Stomach smooth muscle (tissue), 2 donors: ENCODE measurements around the gene SEMA6A.

Experiments used
- H3K27ac ChIP-seq: one replicate; pipeline ENCODE4 v1.7.0; 2013; ENCODE audit warnings: mild to moderate bottlenecking, low read length, inconsistent platforms
- H3K27me3 ChIP-seq, 2 donors: one replicate each; pipeline ENCODE4 v1.7.0; 2013; ENCODE audit warnings: low read length in 2 of 2; ENCODE audit not compliant: insufficient read depth in 2 of 2, control insufficient read depth in 1 of 2
- H3K36me3 ChIP-seq, 2 donors: one replicate each; pipeline ENCODE4 v1.7.0; 2013; ENCODE audit warnings: low read length in 2 of 2; ENCODE audit not compliant: control insufficient read depth in 2 of 2, insufficient read depth in 2 of 2
- H3K4me1 ChIP-seq: one replicate; pipeline ENCODE4 v1.7.0; 2013; ENCODE audit warnings: low read length; ENCODE audit not compliant: control insufficient read depth, insufficient read depth
- H3K4me3 ChIP-seq, 2 donors: one replicate each; pipeline ENCODE4 v1.7.0; 2013; ENCODE audit warnings: low read length in 2 of 2
- H3K9ac ChIP-seq, 2 donors: one replicate each; pipeline ENCODE4 v1.7.0; 2013; ENCODE audit warnings: low read length in 2 of 2, mild to moderate bottlenecking in 1 of 2
- H3K9me3 ChIP-seq, 2 donors: one replicate each; pipeline ENCODE4 v1.7.0; 2013; ENCODE audit warnings: low read length in 2 of 2; ENCODE audit not compliant: control insufficient read depth in 2 of 2
- donor health status: healthy.
- donor health status: Pancreatic carcinoma.

Gene SEMA6A

GRCh38 chr5:116574367-116575325, at the start of gene SEMA6A:
Gene SEMA6A, minus strand, starts transcription at chr5:116574823. Its CDS starts 69,879 bp downstream, at chr5:116504944.
- Histone ChIP-seq H3K27me3 (no peaks in the 10 kb centered on the region), H3K27ac (peak within 1 kb of the TSS; percentile 78), H3K9me3 (no peaks in the 10 kb centered on the region), H3K4me3 (peak within 1 kb of the TSS; percentile 83 to 97), H3K4me1 (peaks cover 19% of the 10 kb centered on the region), H3K9ac (peak within 1 kb of the TSS; percentile 67 to 75), H3K36me3 (no peaks in the 10 kb centered on the region)

DNA sequence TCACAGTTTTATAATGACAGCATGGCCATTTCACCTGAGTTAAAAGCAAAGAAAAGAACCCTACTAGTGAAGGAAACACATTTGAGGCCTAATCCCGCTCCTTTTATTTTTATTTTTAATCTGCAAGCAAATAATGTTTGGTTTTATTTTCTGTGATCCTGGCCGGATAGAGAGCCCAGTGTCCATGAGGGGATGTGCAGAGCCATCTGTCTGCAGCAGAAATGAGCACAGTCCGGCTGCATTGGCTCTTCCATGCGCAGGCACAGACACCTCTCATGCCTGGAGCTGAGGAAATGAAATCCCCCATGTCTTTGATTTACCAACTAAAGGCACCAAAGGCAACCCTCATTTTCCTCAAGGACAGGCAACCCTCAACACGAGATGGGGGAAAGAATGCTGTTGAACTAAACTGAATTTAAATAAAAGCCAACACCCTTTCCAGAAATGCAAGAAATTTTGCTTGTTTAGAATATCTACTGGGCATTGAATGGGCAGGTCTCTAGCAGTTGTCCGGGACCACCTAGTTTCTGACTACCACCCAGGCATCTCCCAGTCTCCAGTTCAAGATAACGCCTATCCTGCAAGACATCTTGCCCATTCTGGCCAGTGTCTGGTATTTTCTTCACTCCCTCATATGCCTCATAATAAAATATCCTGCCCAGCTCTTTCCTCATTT, 47.9 kb upstream of the SEMA6A start:
- H3K27me3 ChIP-seq: no peaks in the 10 kb centered on the region
- no peaks in the 10 kb centered on the region for H3K36me3 ChIP-seq
- peaks cover 7% of the 10 kb centered on the region for H3K4me1 ChIP-seq
- H3K9me3 ChIP-seq: no peaks in the 10 kb centered on the region
- H3K4me3 ChIP-seq: no peak overlapping the region
- H3K27ac ChIP-seq: no peak overlapping the region
- no peak overlapping the region for H3K9ac ChIP-seq

DNA sequence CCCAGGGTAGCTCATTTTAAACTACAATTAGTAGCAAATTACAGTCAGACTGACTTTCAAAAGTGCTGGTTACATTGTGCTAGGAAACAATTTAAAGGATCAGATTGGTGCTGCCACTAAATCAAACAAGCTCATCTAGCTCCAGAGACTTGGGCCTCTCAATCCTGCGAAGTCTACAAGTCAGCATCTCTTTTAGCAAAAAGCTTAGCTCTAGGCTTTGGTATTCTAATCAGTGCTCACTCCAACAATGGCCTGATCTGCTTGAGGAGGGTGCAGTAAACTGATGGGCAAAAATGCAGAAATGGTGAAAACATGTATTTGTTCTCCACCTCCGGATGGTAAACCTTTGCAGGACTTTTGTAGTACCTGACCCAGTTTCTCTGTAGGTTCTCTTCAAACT, 47.0 kb upstream of the SEMA6A start:
- H3K9me3 ChIP-seq: no peaks in the 10 kb centered on the region
- no peak overlapping the region for H3K9ac ChIP-seq
- peaks cover 3% of the 10 kb centered on the region for H3K4me1 ChIP-seq
- H3K36me3 ChIP-seq: no peaks in the 10 kb centered on the region
- no peak overlapping the region for H3K4me3 ChIP-seq
- no peak overlapping the region for H3K27ac ChIP-seq
- H3K27me3 ChIP-seq: no peaks in the 10 kb centered on the region

GRCh38 chr5:116616876-116617275, 42.3 kb upstream of the SEMA6A start:
- Histone ChIP-seq H3K9me3 (no peaks in the 10 kb centered on the region), H3K9ac (no peak overlapping the region)

GRCh38 chr5:116614603-116614920, 39.9 kb upstream of the SEMA6A start:
- H3K27me3 ChIP-seq: no peaks in the 10 kb centered on the region
- H3K27ac ChIP-seq: no peak overlapping the region
- H3K4me3 ChIP-seq: no peak overlapping the region
- no peak overlapping the region for H3K9ac ChIP-seq
- no peaks in the 10 kb centered on the region for H3K4me1 ChIP-seq
- no peaks in the 10 kb centered on the region for H3K9me3 ChIP-seq
- H3K36me3 ChIP-seq: no peaks in the 10 kb centered on the region

More at GRCh38 chr5:116616876-116617275, 42.3 kb upstream of the SEMA6A start:
- Histone ChIP-seq H3K27ac (no peak overlapping the region), H3K4me3 (no peak overlapping the region), H3K36me3 (no peaks in the 10 kb centered on the region), H3K27me3 (no peaks in the 10 kb centered on the region), H3K4me1 (no peaks in the 10 kb centered on the region)

- H3K27me3 ChIP-seq: no peaks in the 10 kb centered on the region
- no peak overlapping the region for H3K27ac ChIP-seq
- H3K9me3 ChIP-seq: no peaks in the 10 kb centered on the region
These were observed 38.8 kb upstream of the SEMA6A start for GRCh38 chr5:116613445-116613844.

DNA sequence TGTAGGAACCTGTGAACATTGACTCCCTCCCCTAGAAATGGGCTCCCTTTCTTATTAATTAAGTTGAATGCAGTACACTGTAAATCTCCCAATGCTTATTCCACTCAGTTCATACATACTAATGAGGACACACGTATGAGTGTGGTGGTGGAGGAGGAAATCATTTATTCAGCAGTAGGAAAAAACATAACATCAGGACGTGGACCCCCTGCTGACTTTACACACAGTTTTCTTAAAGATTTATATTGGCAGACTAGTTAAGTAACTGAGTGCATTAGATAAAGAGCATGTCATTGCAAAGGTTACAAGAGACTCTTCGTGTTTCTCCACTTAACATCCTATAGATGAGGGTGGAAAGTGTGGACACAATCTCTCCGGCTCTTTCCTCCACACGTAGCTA, 37.8 kb upstream of the SEMA6A start:
- no peak overlapping the region for H3K27ac ChIP-seq
- H3K9ac ChIP-seq: no peak overlapping the region
- H3K9me3 ChIP-seq: no peaks in the 10 kb centered on the region
- H3K4me1 ChIP-seq: no peaks in the 10 kb centered on the region
- H3K4me3 ChIP-seq: no peak overlapping the region
- H3K27me3 ChIP-seq: no peaks in the 10 kb centered on the region
- no peaks in the 10 kb centered on the region for H3K36me3 ChIP-seq

More at GRCh38 chr5:116613445-116613844, 38.8 kb upstream of the SEMA6A start:
- H3K9ac ChIP-seq: no peak overlapping the region
- H3K36me3 ChIP-seq: no peaks in the 10 kb centered on the region
- H3K4me3 ChIP-seq: no peak overlapping the region
- no peaks in the 10 kb centered on the region for H3K4me1 ChIP-seq

- Histone ChIP-seq H3K4me1 (no peaks in the 10 kb centered on the region), H3K9ac (no peak overlapping the region), H3K27ac (no peak overlapping the region), H3K27me3 (no peaks in the 10 kb centered on the region), H3K4me3 (no peak overlapping the region), H3K36me3 (no peaks in the 10 kb centered on the region), H3K9me3 (no peaks in the 10 kb centered on the region)
These were observed 30.9 kb upstream of the SEMA6A start for GRCh38 chr5:116605310-116606070.

DNA sequence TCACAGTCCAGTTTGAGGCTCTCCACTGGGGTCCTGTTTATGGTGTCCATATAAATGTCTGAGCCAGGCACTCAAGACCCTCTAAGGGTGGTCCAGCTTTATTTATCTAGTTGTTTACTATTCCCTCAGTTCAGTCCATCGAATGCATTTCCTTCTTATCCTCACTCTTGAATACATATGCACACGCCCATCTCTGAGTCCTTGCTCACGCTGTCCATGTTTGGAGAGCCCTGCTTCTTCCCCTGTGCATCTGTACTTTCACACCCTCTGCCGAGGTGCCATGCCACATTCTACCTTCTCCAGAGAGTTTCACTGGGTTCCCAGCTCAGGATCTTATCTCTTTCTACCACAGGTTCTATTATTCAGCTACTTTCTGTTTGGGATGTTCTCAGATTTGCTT, 30.2 kb upstream of the SEMA6A start:
- H3K9me3 ChIP-seq: no peaks in the 10 kb centered on the region
- H3K9ac ChIP-seq: no peak overlapping the region
- no peak overlapping the region for H3K4me3 ChIP-seq
- no peak overlapping the region for H3K27ac ChIP-seq
- H3K36me3 ChIP-seq: no peaks in the 10 kb centered on the region
- H3K4me1 ChIP-seq: no peaks in the 10 kb centered on the region
- no peaks in the 10 kb centered on the region for H3K27me3 ChIP-seq

- no peaks in the 10 kb centered on the region for H3K36me3 ChIP-seq
- no peaks in the 10 kb centered on the region for H3K27me3 ChIP-seq
- no peaks in the 10 kb centered on the region for H3K4me1 ChIP-seq
- H3K9me3 ChIP-seq: no peaks in the 10 kb centered on the region
- no peak overlapping the region for H3K27ac ChIP-seq
- H3K4me3 ChIP-seq: no peak overlapping the region
- H3K9ac ChIP-seq: no peak overlapping the region
These were observed 26.3 kb upstream of the SEMA6A start for GRCh38 chr5:116600876-116601275.
